ENCODE measurements around the gene MEGF10.
A peak's percentile ranks its signal among the peaks of the same experiment; 100 is the strongest.

Gene MEGF10

GRCh38 chr5:127375124-127375523, 84.5 kb downstream of the MEGF10 start:
- no peak for DNase-seq

DNA sequence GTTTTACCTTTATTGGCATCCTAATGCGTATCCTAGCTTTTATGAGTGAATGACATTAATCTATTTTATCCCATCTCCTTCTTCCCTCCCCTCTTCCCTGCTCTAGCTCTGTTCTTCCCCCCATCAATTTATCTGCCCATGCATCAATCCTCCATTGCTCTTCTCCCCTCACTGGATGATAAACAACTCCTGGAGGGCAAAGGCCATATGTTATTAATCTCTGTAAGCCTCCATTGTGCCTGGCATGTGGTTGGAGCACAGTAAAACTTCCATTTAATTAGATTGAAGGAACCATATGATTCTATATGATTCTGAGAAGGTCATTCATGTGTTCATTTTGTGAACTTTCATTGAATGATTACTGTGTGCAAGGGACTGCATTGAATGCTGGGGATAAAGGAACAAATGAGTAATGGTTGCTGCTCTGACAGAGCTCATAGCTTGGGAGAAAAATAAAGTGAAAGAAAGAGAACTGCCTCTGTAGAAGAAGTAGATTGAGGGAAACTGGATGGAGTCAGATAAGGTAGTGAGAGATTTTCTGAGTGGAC, 85.0 kb downstream of the MEGF10 start:
- no peak for DNase-seq

GRCh38 chr5:127377651-127378050, 87.1 kb downstream of the MEGF10 start:
- no peak for DNase-seq

DNA sequence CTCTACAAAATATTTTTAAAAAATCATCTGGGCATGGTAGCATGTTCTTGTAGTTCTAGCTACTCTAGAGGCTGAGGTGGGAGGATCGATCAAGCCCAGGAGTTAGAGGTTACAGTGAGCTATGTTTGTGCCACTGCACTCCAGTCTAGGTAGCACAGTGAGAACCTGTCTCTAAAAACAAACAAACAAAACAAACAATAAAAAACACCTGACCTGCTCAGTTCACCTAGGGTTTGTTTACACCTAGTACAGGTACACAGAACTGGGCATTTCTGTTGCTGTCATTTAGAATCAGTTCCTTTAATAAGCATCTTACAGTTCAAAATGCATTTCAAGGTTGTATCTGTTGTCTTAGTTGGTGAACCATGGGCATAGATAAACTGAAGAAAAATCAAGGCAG, 95.3 kb downstream of the MEGF10 start:
- no peak for DNase-seq

- no peak for DNase-seq
Observed at GRCh38 chr5:127386557-127386956, 96.0 kb downstream of the MEGF10 start.

DNA sequence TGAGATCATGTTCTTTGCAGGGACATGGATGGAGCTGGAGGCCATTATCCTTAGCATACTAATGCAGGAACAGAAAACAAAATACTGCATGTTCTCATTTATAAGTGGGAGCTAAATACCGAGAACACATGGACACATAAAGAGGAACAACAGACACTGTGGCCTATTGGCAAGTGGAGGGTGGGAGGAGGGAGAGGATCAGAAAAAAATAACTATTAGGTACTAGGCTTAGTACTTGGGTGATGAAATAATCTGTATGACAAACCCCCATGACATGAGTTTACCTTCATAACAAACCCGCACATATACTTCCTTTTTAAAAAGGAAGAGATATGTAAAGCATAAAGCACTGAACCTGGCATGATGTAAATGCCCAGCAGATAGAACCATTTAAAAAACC, 99.0 kb downstream of the MEGF10 start:
- peak; percentile 84 for DNase-seq

- DNase-seq = peak; percentile 39
Observed at GRCh38 chr5:127392762-127393161, 102.2 kb downstream of the MEGF10 start.

- DNase-seq = no peak
Observed at GRCh38 chr5:127396490-127397155, 106.0 kb downstream of the MEGF10 start.

- no peak for DNase-seq
Observed at GRCh38 chr5:127398508-127398907, 107.9 kb downstream of the MEGF10 start.

DNA sequence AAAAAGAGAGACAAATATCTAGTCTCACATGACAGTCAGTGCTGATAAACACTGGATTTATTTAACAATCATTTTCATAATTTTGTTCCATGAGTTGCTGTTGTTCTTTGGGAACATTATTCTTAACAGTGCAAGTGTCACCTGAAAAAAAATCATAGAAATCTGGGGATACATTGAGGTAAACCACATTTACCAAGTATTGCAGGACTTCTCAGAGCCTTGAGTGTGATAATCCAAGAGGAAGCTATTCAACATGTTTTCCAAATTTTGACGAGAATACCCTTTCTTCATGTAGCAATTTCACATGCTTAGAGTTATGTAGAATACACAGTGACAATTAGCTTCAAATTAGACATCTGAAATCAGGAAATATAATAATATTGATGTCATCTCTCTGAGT, 108.5 kb downstream of the MEGF10 start:
- no peak for DNase-seq

- DNase-seq = peak; percentile 57
Observed at GRCh38 chr5:127400539-127400938, 109.9 kb downstream of the MEGF10 start.

- DNase-seq = peak; percentile 85
Observed at GRCh38 chr5:127400946-127401670, 110.5 kb downstream of the MEGF10 start.

DNA sequence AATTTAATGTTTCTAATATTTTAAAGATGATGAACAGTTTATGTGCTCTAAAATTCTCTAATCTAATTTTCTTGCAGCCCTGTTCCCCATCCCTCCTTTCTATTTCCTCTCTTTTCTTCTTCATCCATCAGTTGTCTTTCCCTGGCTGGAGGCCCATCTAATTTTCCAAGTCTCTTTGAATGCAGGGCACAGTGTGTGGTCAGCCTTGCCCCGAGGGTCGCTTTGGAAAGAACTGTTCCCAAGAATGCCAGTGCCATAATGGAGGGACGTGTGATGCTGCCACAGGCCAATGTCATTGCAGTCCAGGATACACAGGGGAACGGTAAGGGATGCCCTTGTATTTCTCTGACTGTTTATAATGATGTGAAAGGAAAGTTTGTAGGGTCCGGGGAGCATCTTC, 111.8 kb downstream of the MEGF10 start:
- DNase-seq = no peak

GRCh38 chr5:127404190-127404589, 113.6 kb downstream of the MEGF10 start:
- no peak for DNase-seq

- no peak for DNase-seq
Observed at GRCh38 chr5:127406326-127407121, 115.9 kb downstream of the MEGF10 start.

DNA sequence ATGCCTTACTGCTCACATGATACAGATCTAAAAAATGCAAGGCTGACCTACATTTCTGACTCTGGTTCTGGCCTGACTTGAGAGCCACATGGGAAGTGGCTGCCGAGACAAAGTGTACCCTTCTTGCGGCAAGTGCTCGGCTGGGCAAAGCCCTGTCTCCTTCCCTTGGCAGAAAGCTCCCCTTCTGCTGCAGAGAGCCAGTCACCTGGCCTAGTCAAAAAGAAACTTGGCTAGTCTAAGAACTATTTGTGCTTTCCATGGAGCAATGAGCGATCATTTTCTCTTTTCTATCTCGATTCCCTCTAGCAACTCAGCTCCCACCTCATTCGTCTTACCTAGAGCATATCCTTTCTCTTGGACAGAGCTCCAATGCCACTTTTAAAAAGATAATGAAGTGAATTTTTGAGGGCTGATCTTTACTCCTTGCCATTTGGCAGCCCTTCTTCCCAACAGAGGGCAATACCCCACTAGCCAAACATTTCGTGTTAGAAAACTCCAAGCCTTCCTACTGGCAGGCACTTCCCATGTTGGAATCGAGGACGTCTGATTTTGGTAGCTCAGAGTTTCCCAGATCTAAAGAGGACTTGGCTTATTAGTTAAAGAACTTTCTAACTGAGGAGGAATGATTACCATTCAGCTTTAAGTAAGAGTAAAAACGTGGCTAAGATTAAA, 118.8 kb downstream of the MEGF10 start:
- no peak for DNase-seq

DNA sequence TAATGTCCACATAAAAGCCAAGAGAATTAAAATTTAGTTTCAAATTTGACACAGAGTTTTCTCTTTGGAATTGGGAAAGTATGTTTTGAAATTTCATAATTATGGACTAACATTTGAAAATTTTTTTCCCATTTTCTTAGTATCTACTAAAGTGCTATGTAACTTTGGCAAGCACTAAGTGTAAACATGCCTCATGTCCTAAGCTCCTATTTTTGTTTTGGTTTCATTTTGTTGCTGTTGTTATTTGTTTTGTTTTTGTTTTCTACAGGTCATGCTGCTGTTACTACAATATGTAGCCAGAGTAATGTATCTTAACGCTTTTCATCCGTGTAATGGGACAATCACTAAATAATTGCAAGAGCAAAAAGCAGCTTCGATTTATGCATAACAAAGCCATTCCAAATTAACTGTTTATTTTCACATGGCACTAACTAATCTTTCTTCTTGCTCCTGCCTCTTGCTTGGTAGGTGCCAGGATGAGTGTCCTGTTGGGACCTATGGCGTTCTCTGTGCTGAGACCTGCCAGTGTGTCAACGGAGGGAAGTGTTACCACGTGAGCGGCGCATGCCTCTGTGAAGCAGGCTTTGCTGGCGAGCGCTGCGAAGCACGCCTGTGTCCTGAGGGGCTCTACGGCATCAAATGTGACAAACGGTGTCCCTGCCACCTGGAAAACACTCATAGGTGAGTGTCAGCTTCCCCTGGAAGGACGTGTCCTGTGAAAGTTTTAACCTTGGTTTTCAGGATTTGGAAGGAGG, 119.5 kb downstream of the MEGF10 start:
- DNase-seq = no peak

GRCh38 chr5:127410959-127411358, 120.4 kb downstream of the MEGF10 start:
- peak; percentile 41 for DNase-seq

- no peak for DNase-seq
Observed at GRCh38 chr5:127411381-127411780, 120.8 kb downstream of the MEGF10 start.

DNA sequence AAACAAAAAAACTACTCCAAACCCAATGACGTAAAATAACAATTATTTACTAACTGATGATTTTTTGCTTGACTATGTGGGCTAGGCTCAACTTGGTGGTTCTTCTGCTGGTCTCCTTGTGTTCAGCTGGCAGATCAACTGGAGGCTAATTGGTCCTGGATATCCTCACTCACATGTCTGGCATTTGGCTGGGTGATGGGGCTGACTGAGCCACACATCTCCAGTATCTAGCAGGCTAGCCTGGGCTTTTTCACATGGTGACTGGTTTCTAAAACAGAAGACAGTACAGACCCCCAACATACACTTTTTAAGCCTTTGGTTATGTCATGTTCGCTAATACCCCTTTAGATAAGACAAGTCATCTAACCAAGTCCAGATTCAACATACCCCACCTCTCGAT, 122.1 kb downstream of the MEGF10 start:
- DNase-seq = no peak

DNA sequence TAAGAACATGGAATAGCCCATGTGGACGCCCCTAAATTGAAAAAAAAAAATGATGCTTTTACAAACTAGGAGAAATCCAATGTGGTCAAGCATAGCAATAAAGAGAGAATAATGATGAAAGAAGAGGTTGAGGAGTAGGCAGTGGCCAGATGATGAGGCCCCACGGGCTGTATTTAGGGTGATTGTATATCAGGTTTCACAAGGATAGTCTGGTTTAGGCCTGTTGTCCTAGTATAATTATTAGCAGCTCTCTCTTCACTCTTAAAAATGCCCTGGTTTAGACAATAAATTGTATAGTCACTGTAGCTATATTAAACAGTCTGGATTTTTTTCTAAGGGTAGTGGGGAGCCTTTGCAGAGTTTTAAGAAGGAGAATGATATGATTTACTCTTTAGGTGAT, 124.4 kb downstream of the MEGF10 start:
- DNase-seq = no peak

- DNase-seq = no peak
Observed at GRCh38 chr5:127416906-127417305, 126.3 kb downstream of the MEGF10 start.

Measured in MV-4-11 (cell line).